ENCODE data around the gene GPR37. TPM values are rescaled to one million over a fixed set of nuclear protein-coding genes. Genes with fewer than 3 reads are reported as not detected.
A peak's percentile ranks its signal among the peaks of the same experiment; 100 is the strongest.

The GPR37 gene
- total RNA-seq, 1 experiment from 2014 or later, result 1.8 TPM

- Histone ChIP-seq H3K27ac (no peak overlapping the region), H3K9me2 (ENCODE audit: insufficient read depth) (no peaks in the 10 kb centered on the region), H3K4me3 (peak overlapping the region; percentile 73), H3F3A (ENCODE audit: insufficient read depth, low read depth) (0 out of 2 replicates have a peak, but pooled peaks cover 3% of the 10 kb centered on the region), H2AFZ (peak overlapping the region; percentile 95), H3K27me3 (ENCODE audit: insufficient read depth, low read depth) (peaks cover 2% of the 10 kb centered on the region; the same call in 1 of the 2 replicates), H3K79me2 (ENCODE audit: low read depth) (no peaks in the 10 kb centered on the region), H3K4me2 (peak overlapping the region; percentile 79), H3K36me3 (ENCODE audit: low read depth) (no peaks in the 10 kb centered on the region), H3K4me1 (replicated peaks; ENCODE audit: insufficient read depth) (no peaks in the 10 kb centered on the region; the same call in 1 of the 2 replicates), H4K20me1 (ENCODE audit: insufficient read depth) (no peaks in the 10 kb centered on the region), H3K9me3 (ENCODE audit: insufficient read depth, low read depth) (no peaks in the 10 kb centered on the region)
- BruUV-seq (replicated peaks), result TSS peak; percentile 56
- TF ChIP-seq EZH2 (IDR thresholded peaks at IDR 0.05; ENCODE audit: low read depth), result no peak
- TF ChIP-seq CTCF (conservative IDR thresholded peaks at IDR 0.05), result no peak
- intact Hi-C loops (cut with micrococcal nuclease; ENCODE audit: unreplicated experiment), result loop anchor here (1.0 kb wide), 2 partner anchors 98 to 612 kb away; no protein-coding TSS in a partner anchor
- DNase-seq, result peak in 1 of 2 experiments; percentile 38
- POLR2A ChIA-PET (ENCODE audit: unreplicated experiment), result no interaction called here
- CTCF ChIA-PET, result interaction anchor here (0.6 to 0.7 kb wide), 2 partner anchors 20 to 1276 kb away, joined by 5 to 7 read pairs; no protein-coding TSS in a partner anchor
Observed at GRCh38 chr7:124764847-124765400, 668 bp downstream of the GPR37 start.

GRCh38 chr7:124764051-124764846 lies 1.3 kb downstream of the GPR37 start:
- Histone ChIP-seq H3K27ac (no peak overlapping the region), H3K9me2 (ENCODE audit: insufficient read depth) (no peaks in the 10 kb centered on the region), H3K79me2 (ENCODE audit: low read depth) (no peaks in the 10 kb centered on the region), H2AFZ (peak overlapping the region; percentile 95), H3K4me2 (peak overlapping the region; percentile 79), H3K9me3 (ENCODE audit: insufficient read depth, low read depth) (no peaks in the 10 kb centered on the region), H4K20me1 (ENCODE audit: insufficient read depth) (no peaks in the 10 kb centered on the region), H3K27me3 (ENCODE audit: insufficient read depth, low read depth) (peaks cover 2% of the 10 kb centered on the region; the same call in 1 of the 2 replicates), H3F3A (ENCODE audit: insufficient read depth, low read depth) (0 out of 2 replicates have a peak, but pooled peaks cover 3% of the 10 kb centered on the region), H3K4me1 (replicated peaks; ENCODE audit: insufficient read depth) (no peaks in the 10 kb centered on the region; the same call in 1 of the 2 replicates), H3K4me3 (peak overlapping the region; percentile 73), H3K36me3 (ENCODE audit: low read depth) (no peaks in the 10 kb centered on the region)
- intact Hi-C loops (cut with micrococcal nuclease; ENCODE audit: unreplicated experiment), result no loop called here
- POLR2A ChIA-PET (ENCODE audit: unreplicated experiment), result no interaction called here
- TF ChIP-seq CTCF (conservative IDR thresholded peaks at IDR 0.05) (no peak), EZH2 (IDR thresholded peaks at IDR 0.05; ENCODE audit: low read depth) (no peak)
- DNase-seq, result no peak
- no TSS peak for BruUV-seq (replicated peaks)
- CTCF ChIA-PET, result interaction anchor here (0.6 to 0.7 kb wide), 2 partner anchors 20 to 1275 kb away, joined by 5 to 7 read pairs; no protein-coding TSS in a partner anchor

GRCh38 chr7:124762611-124763143 lies 2.9 kb downstream of the GPR37 start:
- no peak for TF ChIP-seq EZH2 (IDR thresholded peaks at IDR 0.05; ENCODE audit: low read depth)
- no peak for TF ChIP-seq CTCF (conservative IDR thresholded peaks at IDR 0.05)
- no peaks in the 10 kb centered on the region for H3K79me2 ChIP-seq (ENCODE audit: low read depth)
- no peaks in the 10 kb centered on the region for H3K9me2 ChIP-seq (ENCODE audit: insufficient read depth)
- intact Hi-C loops (cut with micrococcal nuclease; ENCODE audit: unreplicated experiment), result no loop called here
- ChIA-PET CTCF (no interaction called here), POLR2A (ENCODE audit: unreplicated experiment) (interaction anchor here (0.7 kb wide), 1 partner anchor 92 kb away, joined by 16 read pairs; no protein-coding TSS in a partner anchor)
- 0 out of 2 replicates have a peak, but pooled peaks cover 3% of the 10 kb centered on the region for H3F3A ChIP-seq (ENCODE audit: insufficient read depth, low read depth)
- no peak for DNase-seq
- no peaks in the 10 kb centered on the region for H3K36me3 ChIP-seq (ENCODE audit: low read depth)
- no peaks in the 10 kb centered on the region for H4K20me1 ChIP-seq (ENCODE audit: insufficient read depth)
- no peak overlapping the region for H2AFZ ChIP-seq
- H3K4me2 ChIP-seq, result no peak overlapping the region
- peaks cover 2% of the 10 kb centered on the region; the same call in 1 of the 2 replicates for H3K27me3 ChIP-seq (ENCODE audit: insufficient read depth, low read depth)
- H3K4me3 ChIP-seq, result no peak overlapping the region
- no peak overlapping the region for H3K27ac ChIP-seq
- no peaks in the 10 kb centered on the region for H3K9me3 ChIP-seq (ENCODE audit: insufficient read depth, low read depth)
- no TSS peak for BruUV-seq (replicated peaks)
- no peaks in the 10 kb centered on the region; the same call in 1 of the 2 replicates for H3K4me1 ChIP-seq (replicated peaks; ENCODE audit: insufficient read depth)

Measured in PC-9 (cell line).